Kidney capillary endothelial cell (primary cell): Measurements from ENCODE around the gene PCDHGA5.
"Not testable (repeated sequence)": the region's sequence is repeated elsewhere in the genome, so short reads cannot be mapped to it uniquely, and the experiment has no call there.

Source experiments
- DNase-seq: peaks from one replicate; pipeline ENCODE4 v3.0.0-alpha.2; 2018; ENCODE audit warnings: low spot score

Gene PCDHGA5

GRCh38 chr5:141414548-141415274 is 50.7 kb downstream of the PCDHGA5 start:
- DNase-seq: not testable (repeated sequence)

GRCh38 chr5:141415275-141415618 is 51.3 kb downstream of the PCDHGA5 start:
- DNase-seq: not testable (repeated sequence)
